ENCODE results near the gene EIF1. TPM values are rescaled to one million over a fixed set of nuclear protein-coding genes. Genes with fewer than 3 reads are reported as not detected.

EIF1 gene
- total and polyA plus RNA-seq, 2 donors (not counting 3 experiments of a cell fraction or from before 2014, with no cell fraction given) = 168 to 814 TPM

DNA sequence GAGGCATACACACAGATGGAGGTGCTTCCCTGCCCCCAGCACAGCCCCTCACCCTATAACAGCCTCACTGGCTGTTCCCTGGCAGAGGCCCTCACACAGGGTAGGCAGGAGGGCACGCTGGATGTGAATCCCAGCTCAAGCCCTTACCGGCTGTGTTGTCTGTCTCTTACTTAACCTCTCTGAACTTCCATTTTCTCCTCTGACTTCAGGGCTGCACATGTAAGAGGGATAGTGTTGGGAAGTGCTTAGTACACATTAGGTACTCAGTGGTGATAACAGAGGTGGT, 24.6 kb upstream of the EIF1 start:
- no peaks in the 10 kb centered on the region for H3K9me3 ChIP-seq (replicated peaks; ENCODE audit: control insufficient read depth, insufficient read depth, low read length)
- dilution Hi-C loops (cut with MboI; ENCODE audit: extremely low pct_ligation_motif_present, low sequenced_read_pairs) = no loop called here
- no peaks in the 10 kb centered on the region for H4K20me1 ChIP-seq (replicated peaks; ENCODE audit: control insufficient read depth, extremely low read depth, insufficient read depth, low read length)
- H3K27me3 ChIP-seq (ENCODE audit: control insufficient read depth in 2 of 2, insufficient read depth in 2 of 2, low read length in 2 of 2) = peaks cover 0 to 1% of the 10 kb centered on the region in 2 experiments
- no peak overlapping the region for H3K4me2 ChIP-seq (ENCODE audit: insufficient read depth, low read length)
- CTCF ChIA-PET = interaction anchor here (2.1 to 9.4 kb wide), 6 partner anchors 13 to 859 kb away, joined by 10 to 369 read pairs (median 127); partner anchors contain the start of gene KRT36
- H3K4me3 ChIP-seq (replicated peaks in 1 of 3; ENCODE audit: insufficient read depth in 1 of 3, low read depth in 1 of 3, low read length in 3 of 3) = no peak overlapping the region
- no peak overlapping the region for H3K9ac ChIP-seq (replicated peaks; ENCODE audit: extremely low read depth, insufficient read depth, low read length)
- BruUV-seq (replicated peaks) = no TSS peak
- POLR2A ChIA-PET = no interaction called here
- H3K9me1 ChIP-seq (replicated peaks; ENCODE audit: control insufficient read depth, extremely low read depth, insufficient read depth, low read length) = no peaks in the 10 kb centered on the region
- DNase-seq (ENCODE audit: low read depth, low spot score) (no peak), FAIRE-seq (no peak)
- no peak overlapping the region for H3K27ac ChIP-seq (ENCODE audit: insufficient read depth, low read depth, low read length)
- TF ChIP-seq, protein P1, sequence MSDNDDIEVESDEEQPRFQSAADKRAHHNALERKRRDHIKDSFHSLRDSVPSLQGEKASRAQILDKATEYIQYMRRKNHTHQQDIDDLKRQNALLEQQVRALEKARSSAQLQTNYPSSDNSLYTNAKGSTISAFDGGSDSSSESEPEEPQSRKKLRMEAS (IDR thresholded peaks at IDR 0.05; ENCODE audit: insufficient read depth, insufficient read length) = no peak
- TF ChIP-seq CTCF (IDR thresholded peaks at IDR 0.05; ENCODE audit: extremely low read depth in 1 of 2, insufficient read depth in 1 of 2, low read depth in 1 of 2, low read length in 2 of 2) (no peak), POLR2AphosphoS5 (IDR thresholded peaks at IDR 0.05; ENCODE audit: insufficient read depth, low read depth, low read length) (no peak), EZH2 (IDR thresholded peaks at IDR 0.05; ENCODE audit: borderline replicate concordance, low read depth, low read length, severe bottlenecking) (no peak), POLR2A (IDR thresholded peaks at IDR 0.05; ENCODE audit: low read depth, low read length) (no peak), MYC (IDR thresholded peaks at IDR 0.05; ENCODE audit: low read depth, low read length) (no peak), JUN (IDR thresholded peaks at IDR 0.05; ENCODE audit: borderline replicate concordance, insufficient read depth, insufficient read length, low read depth) (no peak), FOS (IDR thresholded peaks at IDR 0.05; ENCODE audit: borderline replicate concordance, insufficient read depth, low read length) (no peak), GATA2 (IDR thresholded peaks at IDR 0.05; ENCODE audit: insufficient read depth, insufficient read length, low read depth, low read length) (no peak)
- peaks cover 23% of the 10 kb centered on the region for H3K4me1 ChIP-seq (ENCODE audit: control insufficient read depth, extremely low read depth, insufficient read depth, low read length)
- H3K79me2 ChIP-seq (ENCODE audit: control insufficient read depth, insufficient read depth, low read length) = no peaks in the 10 kb centered on the region
- intact Hi-C loops (cut with micrococcal nuclease) = loop anchor here (10.0 kb wide), 2 partner anchors 339 to 1019 kb away; partner anchors contain the start of gene SMARCE1
- no peaks in the 10 kb centered on the region for H3K36me3 ChIP-seq (ENCODE audit: control insufficient read depth in 2 of 2, extremely low read depth in 1 of 2, insufficient read depth in 2 of 2, low read length in 2 of 2)
- no peak overlapping the region for H2AFZ ChIP-seq (ENCODE audit: low read depth, low read length)

All from endothelial cell of umbilical vein (primary cell).